ENCODE data around the gene RNF224. TPM values are rescaled to one million over a fixed set of nuclear protein-coding genes. Genes with fewer than 3 reads are reported as not detected.
"Not testable (repeated sequence)": the region's sequence is repeated elsewhere in the genome, so short reads cannot be mapped to it uniquely, and the experiment has no call there.

The RNF224 gene
- total RNA-seq, 3 donors from 2014 or later: not detected

- Histone ChIP-seq H3K4me3 (no peak overlapping the region), H3K36me3 (ENCODE audit: low read depth) (no peaks in the 10 kb centered on the region), H3K4me1 (ENCODE audit: low read depth) (peaks cover 21% of the 10 kb centered on the region), H3K9me3 (no peaks in the 10 kb centered on the region)
- no peak for DNase-seq
- ATAC-seq: no peak
- intact Hi-C loops (cut with DNase I, micrococcal nuclease): no loop called here
- TF ChIP-seq, protein P1, sequence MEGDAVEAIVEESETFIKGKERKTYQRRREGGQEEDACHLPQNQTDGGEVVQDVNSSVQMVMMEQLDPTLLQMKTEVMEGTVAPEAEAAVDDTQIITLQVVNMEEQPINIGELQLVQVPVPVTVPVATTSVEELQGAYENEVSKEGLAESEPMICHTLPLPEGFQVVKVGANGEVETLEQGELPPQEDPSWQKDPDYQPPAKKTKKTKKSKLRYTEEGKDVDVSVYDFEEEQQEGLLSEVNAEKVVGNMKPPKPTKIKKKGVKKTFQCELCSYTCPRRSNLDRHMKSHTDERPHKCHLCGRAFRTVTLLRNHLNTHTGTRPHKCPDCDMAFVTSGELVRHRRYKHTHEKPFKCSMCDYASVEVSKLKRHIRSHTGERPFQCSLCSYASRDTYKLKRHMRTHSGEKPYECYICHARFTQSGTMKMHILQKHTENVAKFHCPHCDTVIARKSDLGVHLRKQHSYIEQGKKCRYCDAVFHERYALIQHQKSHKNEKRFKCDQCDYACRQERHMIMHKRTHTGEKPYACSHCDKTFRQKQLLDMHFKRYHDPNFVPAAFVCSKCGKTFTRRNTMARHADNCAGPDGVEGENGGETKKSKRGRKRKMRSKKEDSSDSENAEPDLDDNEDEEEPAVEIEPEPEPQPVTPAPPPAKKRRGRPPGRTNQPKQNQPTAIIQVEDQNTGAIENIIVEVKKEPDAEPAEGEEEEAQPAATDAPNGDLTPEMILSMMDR (IDR thresholded peaks at IDR 0.05): no peak
Observed at GRCh38 chr9:137256362-137256761, 29.1 kb downstream of the RNF224 start.

DNA sequence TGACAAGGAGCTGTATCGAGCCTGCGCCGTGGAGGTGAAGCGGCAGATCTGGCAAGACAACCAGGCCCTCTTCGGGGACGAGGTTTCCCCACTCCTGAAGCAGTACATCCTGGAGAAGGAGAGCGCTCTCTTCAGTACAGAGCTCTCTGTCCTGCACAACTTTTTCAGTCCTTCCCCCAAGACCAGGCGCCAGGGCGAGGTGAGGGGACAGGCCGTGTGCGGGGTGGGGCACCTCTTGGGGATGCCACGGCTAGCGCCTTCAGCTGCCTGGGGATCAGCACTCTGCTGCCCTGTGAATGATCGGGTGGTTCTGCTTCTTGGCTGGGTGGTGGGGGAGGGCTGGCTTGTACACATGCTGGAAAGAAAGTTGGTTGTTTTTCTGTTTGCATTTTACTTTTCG lies 29.6 kb downstream of the RNF224 start:
- TF ChIP-seq, protein P1 (IDR thresholded peaks at IDR 0.05): no peak
- DNase-seq: no peak
- no peak for ATAC-seq
- intact Hi-C loops (cut with DNase I, micrococcal nuclease): no loop called here
- H3K4me3 ChIP-seq: no peak overlapping the region
- H3K36me3 ChIP-seq (ENCODE audit: low read depth): no peaks in the 10 kb centered on the region
- no peaks in the 10 kb centered on the region for H3K9me3 ChIP-seq
- peaks cover 21% of the 10 kb centered on the region for H3K4me1 ChIP-seq (ENCODE audit: low read depth)

GRCh38 chr9:137262173-137262908 lies 35.0 kb downstream of the RNF224 start:
- peak in 1 of 3 donors; percentile 46 for DNase-seq
- H3K36me3 ChIP-seq (ENCODE audit: low read depth): not testable (repeated sequence)

DNA sequence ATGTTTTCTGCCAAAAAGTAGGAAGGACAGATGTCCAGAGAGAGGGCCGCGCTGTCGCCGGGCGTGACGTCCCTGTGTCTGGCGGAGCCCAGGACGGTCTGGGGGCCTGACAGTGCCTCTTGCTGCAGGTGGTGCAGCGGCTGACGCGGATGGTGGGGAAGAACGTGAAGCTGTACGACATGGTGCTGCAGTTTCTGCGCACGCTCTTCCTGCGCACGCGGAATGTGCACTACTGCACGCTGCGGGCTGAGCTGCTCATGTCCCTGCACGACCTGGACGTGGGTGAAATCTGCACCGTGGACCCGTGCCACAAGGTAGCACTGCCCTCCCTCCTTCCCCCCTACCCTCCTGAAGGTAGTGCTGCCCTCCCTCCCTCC lies 35.6 kb downstream of the RNF224 start:
- Histone ChIP-seq H3K9me3 (no peaks in the 10 kb centered on the region), H3K4me1 (ENCODE audit: low read depth) (peaks cover 6% of the 10 kb centered on the region), H3K36me3 (ENCODE audit: low read depth) (peaks cover 3% of the 10 kb centered on the region), H3K4me3 (no peak overlapping the region)
- intact Hi-C loops (cut with DNase I, micrococcal nuclease): no loop called here
- DNase-seq (peak in 1 of 3 donors; percentile 28), ATAC-seq (peak; percentile 10)
- TF ChIP-seq, protein P1 (IDR thresholded peaks at IDR 0.05): no peak

More at GRCh38 chr9:137262173-137262908, 35.0 kb downstream of the RNF224 start:
- H3K4me3 ChIP-seq; H3K9me3 ChIP-seq; H3K4me1 ChIP-seq (ENCODE audit: low read depth); intact Hi-C loops (cut with DNase I, micrococcal nuclease); ATAC-seq: not testable (repeated sequence)
- TF ChIP-seq, protein P1 (IDR thresholded peaks at IDR 0.05): peak; percentile 8

- no peak for ATAC-seq
- peaks cover 3% of the 10 kb centered on the region for H3K36me3 ChIP-seq (ENCODE audit: low read depth)
- H3K4me3 ChIP-seq: no peak overlapping the region
- intact Hi-C loops (cut with DNase I, micrococcal nuclease): no loop called here
- no peaks in the 10 kb centered on the region for H3K9me3 ChIP-seq
- H3K4me1 ChIP-seq (ENCODE audit: low read depth): peaks cover 9% of the 10 kb centered on the region
- peak in 1 of 3 donors; percentile 22 for DNase-seq
- TF ChIP-seq, protein P1 (IDR thresholded peaks at IDR 0.05): no peak
Observed at GRCh38 chr9:137263506-137263905, 36.2 kb downstream of the RNF224 start.

Data from mucosa of descending colon (tissue), 3 donors.